Epithelial cell of prostate (primary cell): ENCODE measurements around the gene TMC1.
A peak's percentile ranks its signal among the peaks of the same experiment; 100 is the strongest.

Experiments
- DNase-seq: peaks from one replicate; pipeline ENCODE4 v3.0.0-alpha.2; 2011; ENCODE audit warnings: low read depth, low spot score
- H3K27ac ChIP-seq: fragments of 450-650 bp; 2 replicates; pipeline ENCODE4 v1.5.1; 2017; ENCODE audit warnings: mild to moderate bottlenecking

The TMC1 gene

GRCh38 chr9:72564479-72565281 lies 43.3 kb downstream of the TMC1 start:
- no peak for DNase-seq
- no peak overlapping the region for H3K27ac ChIP-seq

GRCh38 chr9:72565535-72565934 lies 44.1 kb downstream of the TMC1 start:
- no peak for DNase-seq
- H3K27ac ChIP-seq, result no peak overlapping the region

GRCh38 chr9:72574156-72574810 lies 52.9 kb downstream of the TMC1 start:
- DNase-seq, result no peak
- no peak overlapping the region for H3K27ac ChIP-seq

- DNase-seq, result no peak
- H3K27ac ChIP-seq, result peak overlapping the region; percentile 88
These were observed 54.3 kb downstream of the TMC1 start for GRCh38 chr9:72575666-72576065.

- peak overlapping the region; percentile 88 for H3K27ac ChIP-seq
These were observed 54.7 kb downstream of the TMC1 start for GRCh38 chr9:72576087-72576486.

GRCh38 chr9:72577212-72577753 lies 55.9 kb downstream of the TMC1 start:
- peak overlapping the region; percentile 88 for H3K27ac ChIP-seq
- DNase-seq, result peak; percentile 85

More at GRCh38 chr9:72576087-72576486, 54.7 kb downstream of the TMC1 start:
- no peak for DNase-seq

- peak; percentile 72 for DNase-seq
- peak overlapping the region; percentile 88 for H3K27ac ChIP-seq
These were observed 57.8 kb downstream of the TMC1 start for GRCh38 chr9:72579190-72579589.

- H3K27ac ChIP-seq, result peak overlapping the region; percentile 88
- no peak for DNase-seq
These were observed 58.6 kb downstream of the TMC1 start for GRCh38 chr9:72579880-72580550.

- no peak for DNase-seq
- no peak overlapping the region for H3K27ac ChIP-seq
These were observed 60.3 kb downstream of the TMC1 start for GRCh38 chr9:72581694-72582093.

GRCh38 chr9:72583370-72583769 lies 62.0 kb downstream of the TMC1 start:
- no peak overlapping the region for H3K27ac ChIP-seq

GRCh38 chr9:72586388-72587130 lies 65.2 kb downstream of the TMC1 start:
- peak; percentile 82 for DNase-seq
- H3K27ac ChIP-seq, result peak overlapping the region; percentile 71

More at GRCh38 chr9:72583370-72583769, 62.0 kb downstream of the TMC1 start:
- no peak for DNase-seq

GRCh38 chr9:72588336-72588735 lies 66.9 kb downstream of the TMC1 start:
- H3K27ac ChIP-seq, result no peak overlapping the region
- DNase-seq, result no peak

GRCh38 chr9:72589667-72590521 lies 68.5 kb downstream of the TMC1 start:
- no peak overlapping the region for H3K27ac ChIP-seq
- DNase-seq, result no peak

- DNase-seq, result no peak
- H3K27ac ChIP-seq, result no peak overlapping the region
These were observed 69.4 kb downstream of the TMC1 start for GRCh38 chr9:72590824-72591223.

GRCh38 chr9:72592502-72593403 lies 71.3 kb downstream of the TMC1 start:
- H3K27ac ChIP-seq, result no peak overlapping the region
- DNase-seq, result no peak

- no peak for DNase-seq
- H3K27ac ChIP-seq, result no peak overlapping the region
These were observed 75.2 kb downstream of the TMC1 start for GRCh38 chr9:72596451-72597180.

GRCh38 chr9:72597181-72597517 lies 75.7 kb downstream of the TMC1 start:
- H3K27ac ChIP-seq, result no peak overlapping the region
- no peak for DNase-seq

GRCh38 chr9:72597601-72598000 lies 76.2 kb downstream of the TMC1 start:
- H3K27ac ChIP-seq, result no peak overlapping the region
- no peak for DNase-seq
